GM19372 (cell line): ENCODE results near the gene FBLN5.
"Not testable (repeated sequence)": the region's sequence is repeated elsewhere in the genome, so short reads cannot be mapped to it uniquely, and the experiment has no call there.

Experiments used
- ATAC-seq: cut with Tn5 transposase; IDR thresholded peaks from one replicate; pipeline ENCODE4 v1.9.1; 2021; ENCODE audit warnings: mild to moderate bottlenecking, low read depth, moderate library complexity; ENCODE audit not compliant: unreplicated experiment

Gene FBLN5

DNA sequence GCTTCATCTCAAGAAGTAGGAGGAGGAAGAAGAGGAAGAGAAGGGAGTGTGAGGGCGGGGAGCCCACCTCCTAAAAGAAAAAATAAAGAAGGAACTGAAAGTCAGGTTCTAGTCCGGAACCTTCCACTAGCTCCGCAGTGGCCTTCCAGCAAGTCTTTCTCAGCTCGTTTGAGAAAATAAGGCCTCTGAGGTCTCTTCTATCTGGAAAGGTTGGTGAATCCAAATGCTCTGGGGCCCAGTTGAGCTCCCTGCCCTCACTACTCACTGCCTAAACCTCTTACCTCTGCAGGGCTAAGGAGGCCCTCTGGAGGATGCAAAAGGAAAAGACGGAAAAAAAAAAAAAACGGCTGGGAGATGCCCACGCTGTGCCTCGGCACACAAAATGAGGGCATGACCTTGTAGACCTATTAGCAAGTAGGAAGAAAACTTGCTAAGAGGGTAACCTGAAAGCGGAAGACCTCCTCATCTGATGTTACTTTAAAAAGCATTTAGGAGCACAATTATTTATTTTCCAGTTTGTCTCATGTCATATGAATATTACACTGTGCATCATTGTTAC lies 35.9 kb downstream of the FBLN5 start:
- no peak for ATAC-seq

GRCh38 chr14:91910196-91910595 lies 37.3 kb downstream of the FBLN5 start:
- ATAC-seq = no peak

GRCh38 chr14:91906374-91906773 lies 41.1 kb downstream of the FBLN5 start:
- ATAC-seq = no peak

- no peak for ATAC-seq
Observed at GRCh38 chr14:91904956-91905645, 42.4 kb downstream of the FBLN5 start.

- no peak for ATAC-seq
Observed at GRCh38 chr14:91904483-91904882, 43.0 kb downstream of the FBLN5 start.

GRCh38 chr14:91903070-91903469 lies 44.4 kb downstream of the FBLN5 start:
- ATAC-seq = no peak

- no peak for ATAC-seq
Observed at GRCh38 chr14:91902336-91902735, 45.2 kb downstream of the FBLN5 start.

GRCh38 chr14:91901449-91902226 lies 45.9 kb downstream of the FBLN5 start:
- ATAC-seq = no peak

DNA sequence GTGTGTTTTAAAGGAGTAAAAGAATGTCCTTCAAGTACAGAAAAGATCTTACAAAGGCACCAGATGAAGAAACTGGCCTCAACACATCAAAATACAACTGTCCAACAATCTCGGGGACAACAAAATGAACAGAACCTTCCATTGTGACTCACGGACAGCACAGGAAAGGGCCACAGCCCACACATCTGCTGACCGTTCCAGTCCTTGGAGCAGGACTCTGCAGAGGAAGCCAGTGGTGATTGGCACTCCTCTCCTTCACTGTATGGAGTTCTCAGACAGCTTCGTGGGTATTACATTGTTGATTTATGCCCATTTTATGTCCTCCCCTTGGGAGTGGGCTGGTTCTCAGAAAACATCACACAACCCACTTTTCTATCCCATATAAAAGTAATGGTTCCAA lies 47.7 kb downstream of the FBLN5 start:
- no peak for ATAC-seq

- no peak for ATAC-seq
Observed at GRCh38 chr14:91899213-91899612, 48.3 kb downstream of the FBLN5 start.

DNA sequence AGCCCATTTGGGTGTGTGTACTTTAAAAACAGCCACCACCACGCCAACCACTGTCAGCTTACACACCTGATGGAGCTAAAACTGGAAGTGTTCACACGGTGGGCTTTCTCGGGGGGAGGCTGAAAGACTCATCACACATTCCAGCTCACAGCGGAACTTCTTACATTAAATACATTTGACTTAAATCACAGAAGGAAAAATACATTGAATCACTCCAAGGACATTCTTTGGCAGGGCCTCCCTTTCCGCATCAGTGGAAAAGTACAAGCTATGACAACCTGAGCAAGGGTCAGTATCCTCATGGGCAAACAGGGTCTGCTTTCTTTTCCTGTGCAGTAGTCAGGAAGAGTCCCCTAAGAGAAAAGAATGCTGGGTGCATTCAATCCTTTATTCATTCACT lies 49.1 kb downstream of the FBLN5 start:
- ATAC-seq = no peak

- not testable (repeated sequence) for ATAC-seq
Observed at GRCh38 chr14:91897716-91898115, 49.8 kb downstream of the FBLN5 start.

- ATAC-seq = no peak
Observed at GRCh38 chr14:91897106-91897701, 50.3 kb downstream of the FBLN5 start.

GRCh38 chr14:91896419-91896818 lies 51.1 kb downstream of the FBLN5 start:
- no peak for ATAC-seq

- ATAC-seq = no peak
Observed at GRCh38 chr14:91893669-91894068, 53.8 kb downstream of the FBLN5 start.

GRCh38 chr14:91893007-91893406 lies 54.5 kb downstream of the FBLN5 start:
- no peak for ATAC-seq

- no peak for ATAC-seq
Observed at GRCh38 chr14:91891721-91892220, 55.7 kb downstream of the FBLN5 start.

- ATAC-seq = no peak
Observed at GRCh38 chr14:91891101-91891500, 56.4 kb downstream of the FBLN5 start.

DNA sequence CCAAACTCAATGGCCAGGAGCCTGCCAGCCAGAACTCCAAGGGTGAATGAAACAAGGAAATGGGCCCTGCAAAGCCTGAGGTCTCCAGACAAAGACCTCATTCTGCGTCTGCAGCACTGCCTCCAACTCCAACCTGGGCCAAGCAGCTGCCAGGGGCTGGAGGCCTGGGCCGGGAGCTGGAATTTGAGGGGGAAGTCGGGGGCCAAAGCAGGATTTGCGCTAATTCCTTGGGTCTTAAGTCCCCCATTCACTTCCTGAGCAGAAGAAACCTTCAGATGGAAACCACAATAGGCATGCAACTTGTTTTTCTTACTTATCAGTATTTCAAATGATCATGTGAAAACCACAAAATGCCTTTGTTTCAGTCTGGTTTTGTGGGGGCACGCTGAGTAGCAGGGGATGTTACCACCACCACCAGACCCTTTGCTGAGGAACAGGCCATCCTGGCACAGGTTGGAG lies 57.2 kb downstream of the FBLN5 start:
- no peak for ATAC-seq

DNA sequence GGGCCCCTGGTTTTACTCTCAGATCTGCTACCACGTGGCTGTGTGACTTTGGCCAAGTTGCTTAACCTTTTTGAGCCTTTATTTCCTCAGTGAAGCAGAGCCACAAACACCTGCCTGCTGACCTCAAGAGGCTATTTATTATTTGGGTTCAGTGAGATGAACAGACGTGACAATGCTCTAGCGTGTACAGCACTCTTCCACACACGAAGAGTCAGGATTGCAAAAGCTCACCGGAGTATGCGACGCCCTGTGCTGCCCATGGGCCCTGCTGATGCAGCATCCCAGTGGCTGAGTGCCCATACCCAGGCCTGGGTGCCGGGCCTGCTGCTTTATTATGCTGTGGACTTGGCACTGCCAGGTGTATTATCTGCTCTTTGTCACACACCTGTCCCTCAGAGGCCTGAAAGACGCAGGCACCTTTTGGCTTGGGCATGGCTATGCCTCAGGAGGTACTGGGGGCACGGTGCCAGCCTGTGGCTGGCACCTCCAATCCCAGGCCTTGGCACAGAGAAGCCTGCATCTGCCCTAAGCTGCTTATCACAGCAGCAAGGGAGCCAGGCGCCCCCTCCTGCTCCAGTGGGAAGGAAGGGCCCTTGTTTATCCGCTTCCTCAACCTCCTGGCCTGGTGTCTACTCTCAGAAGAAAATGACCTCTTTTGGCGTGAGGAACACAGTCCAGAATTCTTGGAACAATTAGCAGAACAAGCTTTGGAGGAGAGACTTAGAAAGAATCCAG lies 57.9 kb downstream of the FBLN5 start:
- ATAC-seq = no peak
